HepG2 (cell line): Measurements from ENCODE around the gene ZNF26.

Experiments
- CENPBD1 ChIP-seq: sonication (generic); formaldehyde crosslinking; IDR thresholded peaks from 2 replicates; pipeline ENCODE4 v1.8.0; 2022; ENCODE audit warnings: missing genetic modification reagents, low read depth, mild to moderate bottlenecking, borderline replicate concordance
- DPF2 ChIP-seq: sonication (generic); formaldehyde crosslinking; IDR thresholded peaks from 2 replicates; pipeline ENCODE4 v1.4.0; 2020; ENCODE audit warnings: mild to moderate bottlenecking, low read depth, missing genetic modification reagents, borderline replicate concordance
- EZH2 ChIP-seq: conservative IDR thresholded peaks from 2 replicates; pipeline ENCODE4 v1.6.1; 2012; ENCODE audit warnings: mild to moderate bottlenecking, low read depth, low read length, moderate library complexity
- NFIC ChIP-seq: IDR thresholded peaks from 2 replicates; pipeline ENCODE4 v1.6.1; 2012; ENCODE audit warnings: mild to moderate bottlenecking, low read length, inconsistent platforms
- NR2C2 ChIP-seq: sonication (generic); formaldehyde crosslinking; IDR thresholded peaks from 2 replicates; pipeline ENCODE4 v1.4.0; 2020; ENCODE audit warnings: missing genetic modification reagents, mild to moderate bottlenecking, moderate library complexity, borderline replicate concordance
- POLR2AphosphoS5 ChIP-seq: IDR thresholded peaks from 2 replicates; pipeline ENCODE4 v1.6.1; 2012; ENCODE audit warnings: low read depth, low read length
- RFX5 ChIP-seq: IDR thresholded peaks from 2 replicates; pipeline ENCODE4 v1.6.1; 2011; ENCODE audit warnings: low read depth, low read length, improper control_type of control experiment
- ZNF335 ChIP-seq: sonication (generic); formaldehyde crosslinking; IDR thresholded peaks from 2 replicates; pipeline ENCODE4 v1.4.0; 2020; ENCODE audit warnings: missing genetic modification reagents
- ZNF510 ChIP-seq: sonication (generic); formaldehyde crosslinking; IDR thresholded peaks from 2 replicates; pipeline ENCODE4 v1.4.0; 2020; ENCODE audit warnings: low read depth, mild to moderate bottlenecking, missing genetic modification reagents
- TF ChIP-seq, protein P1 (sequence below): sonication (generic); formaldehyde crosslinking; IDR thresholded peaks from 2 replicates; pipeline ENCODE4 v1.5.0; 2020; ENCODE audit warnings: mild to moderate bottlenecking, missing genetic modification reagents, moderate library complexity

DNA sequence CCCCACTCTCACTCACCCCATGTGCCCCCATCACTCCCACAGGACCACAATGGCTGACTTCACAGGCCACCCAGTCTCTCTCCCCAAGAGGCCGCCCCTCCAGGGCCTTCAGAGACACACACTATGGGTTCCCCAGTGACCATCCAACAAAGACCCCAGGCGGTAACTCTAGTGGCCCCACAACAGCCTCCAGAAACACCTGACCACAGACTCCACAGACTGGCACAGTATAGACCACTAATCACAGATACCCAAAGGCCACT lies 33.1 kb upstream of the ZNF26 start:
- TF ChIP-seq ZNF510 (CRISPR knock-in tag), result no peak
- TF ChIP-seq ZNF335 (CRISPR knock-in tag), result no peak
- no peak for TF ChIP-seq NFIC
- no peak for TF ChIP-seq RFX5
- TF ChIP-seq EZH2, result no peak
- TF ChIP-seq, protein P1, sequence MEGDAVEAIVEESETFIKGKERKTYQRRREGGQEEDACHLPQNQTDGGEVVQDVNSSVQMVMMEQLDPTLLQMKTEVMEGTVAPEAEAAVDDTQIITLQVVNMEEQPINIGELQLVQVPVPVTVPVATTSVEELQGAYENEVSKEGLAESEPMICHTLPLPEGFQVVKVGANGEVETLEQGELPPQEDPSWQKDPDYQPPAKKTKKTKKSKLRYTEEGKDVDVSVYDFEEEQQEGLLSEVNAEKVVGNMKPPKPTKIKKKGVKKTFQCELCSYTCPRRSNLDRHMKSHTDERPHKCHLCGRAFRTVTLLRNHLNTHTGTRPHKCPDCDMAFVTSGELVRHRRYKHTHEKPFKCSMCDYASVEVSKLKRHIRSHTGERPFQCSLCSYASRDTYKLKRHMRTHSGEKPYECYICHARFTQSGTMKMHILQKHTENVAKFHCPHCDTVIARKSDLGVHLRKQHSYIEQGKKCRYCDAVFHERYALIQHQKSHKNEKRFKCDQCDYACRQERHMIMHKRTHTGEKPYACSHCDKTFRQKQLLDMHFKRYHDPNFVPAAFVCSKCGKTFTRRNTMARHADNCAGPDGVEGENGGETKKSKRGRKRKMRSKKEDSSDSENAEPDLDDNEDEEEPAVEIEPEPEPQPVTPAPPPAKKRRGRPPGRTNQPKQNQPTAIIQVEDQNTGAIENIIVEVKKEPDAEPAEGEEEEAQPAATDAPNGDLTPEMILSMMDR (CRISPR knock-in tag), result no peak
- no peak for TF ChIP-seq POLR2AphosphoS5
- TF ChIP-seq NR2C2 (CRISPR knock-in tag), result no peak
- TF ChIP-seq CENPBD1 (CRISPR knock-in tag), result no peak
- no peak for TF ChIP-seq DPF2 (CRISPR knock-in tag)
